ENCODE measurements around the gene EWSR1. TPM values are rescaled to one million over a fixed set of nuclear protein-coding genes. Genes with fewer than 3 reads are reported as not detected.

EWSR1 gene
- total RNA-seq, 1 donor from 2014 or later: 199 TPM

GRCh38 chr22:29345932-29346331 lies 77.9 kb downstream of the EWSR1 start:
- H3K79me2 ChIP-seq (ENCODE audit: insufficient read depth, low read length): no peaks in the 10 kb centered on the region
- no peaks in the 10 kb centered on the region for H3K27me3 Mint-ChIP-seq (ENCODE audit: low read depth, unreplicated experiment)
- no peak overlapping the region for H3K4me3 ChIP-seq (ENCODE audit: insufficient read depth, low read depth, low read length)
- peaks cover 5% of the 10 kb centered on the region for H3K4me1 Mint-ChIP-seq (ENCODE audit: low read depth, unreplicated experiment)
- H2AFZ ChIP-seq (ENCODE audit: low read depth, low read length): no peak overlapping the region
- FAIRE-seq (no peak), DNase-seq (ENCODE audit: low read depth) (no peak)
- no peaks in the 10 kb centered on the region for H3K9me3 Mint-ChIP-seq (ENCODE audit: unreplicated experiment)
- no peaks in the 10 kb centered on the region for H3K27me3 ChIP-seq (ENCODE audit: insufficient read depth, low read length)
- no peak overlapping the region for H3K27ac Mint-ChIP-seq (ENCODE audit: unreplicated experiment)
- H3K4me3 Mint-ChIP-seq (ENCODE audit: unreplicated experiment): no peak overlapping the region
- peaks cover 17% of the 10 kb centered on the region for H4K20me1 ChIP-seq (ENCODE audit: insufficient read depth, low read length)
- no peaks in the 10 kb centered on the region for H3K9me3 ChIP-seq (ENCODE audit: insufficient read depth, low read depth, low read length)
- H3K36me3 ChIP-seq (ENCODE audit: insufficient read depth, low read length): peaks cover 28% of the 10 kb centered on the region
- TF ChIP-seq CTCF (IDR thresholded peaks at IDR 0.05; ENCODE audit: insufficient read depth, low read depth, low read length): no peak
- no peak for TF ChIP-seq EZH2 (IDR thresholded peaks at IDR 0.05; ENCODE audit: insufficient read depth, low read length)
- no peak overlapping the region for H3K4me2 ChIP-seq (ENCODE audit: low read length)
- H3K9ac ChIP-seq (ENCODE audit: low read length): no peak overlapping the region
- peaks cover 30% of the 10 kb centered on the region for H3K36me3 Mint-ChIP-seq (ENCODE audit: low read depth, unreplicated experiment)
- peaks cover 21% of the 10 kb centered on the region for H3K4me1 ChIP-seq (ENCODE audit: insufficient read depth, low read length)
- no peak overlapping the region for H3K27ac ChIP-seq (ENCODE audit: low read depth, low read length)

GRCh38 chr22:29346659-29347058 lies 78.6 kb downstream of the EWSR1 start:
- Histone ChIP-seq H2AFZ (ENCODE audit: low read depth, low read length) (no peak overlapping the region), H3K79me2 (ENCODE audit: insufficient read depth, low read length) (no peaks in the 10 kb centered on the region), H3K4me2 (ENCODE audit: low read length) (no peak overlapping the region), H4K20me1 (ENCODE audit: insufficient read depth, low read length) (peaks cover 17% of the 10 kb centered on the region), H3K9me3 (ENCODE audit: insufficient read depth, low read depth, low read length) (no peaks in the 10 kb centered on the region), H3K9ac (ENCODE audit: low read length) (no peak overlapping the region), H3K27ac (ENCODE audit: low read depth, low read length) (no peak overlapping the region), H3K4me3 (ENCODE audit: insufficient read depth, low read depth, low read length) (no peak overlapping the region), H3K27me3 (ENCODE audit: insufficient read depth, low read length) (no peaks in the 10 kb centered on the region), H3K4me1 (ENCODE audit: insufficient read depth, low read length) (peaks cover 21% of the 10 kb centered on the region), H3K36me3 (ENCODE audit: insufficient read depth, low read length) (peaks cover 28% of the 10 kb centered on the region)
- DNase-seq (ENCODE audit: low read depth) (no peak), FAIRE-seq (no peak)
- H3K9me3 Mint-ChIP-seq (ENCODE audit: unreplicated experiment): no peaks in the 10 kb centered on the region
- H3K4me3 Mint-ChIP-seq (ENCODE audit: unreplicated experiment): no peak overlapping the region
- H3K27ac Mint-ChIP-seq (ENCODE audit: unreplicated experiment): no peak overlapping the region
- peaks cover 5% of the 10 kb centered on the region for H3K4me1 Mint-ChIP-seq (ENCODE audit: low read depth, unreplicated experiment)
- H3K36me3 Mint-ChIP-seq (ENCODE audit: low read depth, unreplicated experiment): peaks cover 33% of the 10 kb centered on the region
- no peaks in the 10 kb centered on the region for H3K27me3 Mint-ChIP-seq (ENCODE audit: low read depth, unreplicated experiment)
- no peak for TF ChIP-seq EZH2 (IDR thresholded peaks at IDR 0.05; ENCODE audit: insufficient read depth, low read length)
- no peak for TF ChIP-seq CTCF (IDR thresholded peaks at IDR 0.05; ENCODE audit: insufficient read depth, low read depth, low read length)

GRCh38 chr22:29348041-29348440 lies 80.0 kb downstream of the EWSR1 start:
- H3K27me3 ChIP-seq (ENCODE audit: insufficient read depth, low read length): no peaks in the 10 kb centered on the region
- TF ChIP-seq EZH2 (IDR thresholded peaks at IDR 0.05; ENCODE audit: insufficient read depth, low read length): no peak
- no peak for TF ChIP-seq CTCF (IDR thresholded peaks at IDR 0.05; ENCODE audit: insufficient read depth, low read depth, low read length)
- FAIRE-seq: no peak
- no peaks in the 10 kb centered on the region for H3K27me3 Mint-ChIP-seq (ENCODE audit: low read depth, unreplicated experiment)
- H3K4me1 Mint-ChIP-seq (ENCODE audit: low read depth, unreplicated experiment): peaks cover 5% of the 10 kb centered on the region
- H3K9me3 Mint-ChIP-seq (ENCODE audit: unreplicated experiment): no peaks in the 10 kb centered on the region
- no peak overlapping the region for H3K4me3 Mint-ChIP-seq (ENCODE audit: unreplicated experiment)
- no peak for DNase-seq (ENCODE audit: low read depth)
- no peak overlapping the region for H2AFZ ChIP-seq (ENCODE audit: low read depth, low read length)
- no peak overlapping the region for H3K27ac Mint-ChIP-seq (ENCODE audit: unreplicated experiment)
- H3K9me3 ChIP-seq (ENCODE audit: insufficient read depth, low read depth, low read length): no peaks in the 10 kb centered on the region
- peaks cover 8% of the 10 kb centered on the region for H4K20me1 ChIP-seq (ENCODE audit: insufficient read depth, low read length)
- no peaks in the 10 kb centered on the region for H3K79me2 ChIP-seq (ENCODE audit: insufficient read depth, low read length)
- H3K4me1 ChIP-seq (ENCODE audit: insufficient read depth, low read length): peaks cover 18% of the 10 kb centered on the region
- no peak overlapping the region for H3K4me2 ChIP-seq (ENCODE audit: low read length)
- H3K4me3 ChIP-seq (ENCODE audit: insufficient read depth, low read depth, low read length): no peak overlapping the region
- peaks cover 25% of the 10 kb centered on the region for H3K36me3 Mint-ChIP-seq (ENCODE audit: low read depth, unreplicated experiment)
- H3K9ac ChIP-seq (ENCODE audit: low read length): no peak overlapping the region
- H3K36me3 ChIP-seq (ENCODE audit: insufficient read depth, low read length): peaks cover 31% of the 10 kb centered on the region
- H3K27ac ChIP-seq (ENCODE audit: low read depth, low read length): no peak overlapping the region

Measured in astrocyte (in vitro differentiated cells and primary cell).